Measurements from ENCODE around the gene PRKN. TPM values are rescaled to one million over a fixed set of nuclear protein-coding genes. Genes with fewer than 3 reads are reported as not detected.

PRKN gene
- total and polyA plus RNA-seq, 9 of the 15 experiments (the other 6 are each of a cell fraction or from before 2014, with no cell fraction given), result 0.03 to 0.96 (median 0.15) TPM; not detected in 2

DNA sequence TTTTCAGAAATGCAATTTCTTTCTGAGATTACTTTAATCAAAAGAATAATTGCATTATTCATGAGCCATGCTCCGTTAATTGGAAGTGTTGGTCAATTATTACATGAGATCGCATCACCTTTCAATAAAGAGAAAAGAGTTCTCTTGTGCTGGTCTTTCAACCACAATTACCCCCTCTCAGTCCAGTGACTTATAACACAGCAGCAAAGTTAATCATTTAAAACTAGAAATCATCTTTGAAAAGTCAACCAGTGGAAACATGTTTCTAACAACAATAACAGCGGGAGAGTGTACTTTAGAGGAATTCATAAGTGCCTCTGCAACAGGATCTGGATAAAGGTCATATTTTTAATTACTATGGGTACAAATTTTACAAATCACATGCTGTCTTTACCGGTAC is 1069.4 kb downstream of the PRKN start (continued):
- TF ChIP-seq ZNF699 (CRISPR knock-in tag; IDR thresholded peaks at IDR 0.05; ENCODE audit: insufficient replicate concordance) (no peak), TCF7 (IDR thresholded peaks at IDR 0.05; ENCODE audit: borderline replicate concordance) (no peak)

DNA sequence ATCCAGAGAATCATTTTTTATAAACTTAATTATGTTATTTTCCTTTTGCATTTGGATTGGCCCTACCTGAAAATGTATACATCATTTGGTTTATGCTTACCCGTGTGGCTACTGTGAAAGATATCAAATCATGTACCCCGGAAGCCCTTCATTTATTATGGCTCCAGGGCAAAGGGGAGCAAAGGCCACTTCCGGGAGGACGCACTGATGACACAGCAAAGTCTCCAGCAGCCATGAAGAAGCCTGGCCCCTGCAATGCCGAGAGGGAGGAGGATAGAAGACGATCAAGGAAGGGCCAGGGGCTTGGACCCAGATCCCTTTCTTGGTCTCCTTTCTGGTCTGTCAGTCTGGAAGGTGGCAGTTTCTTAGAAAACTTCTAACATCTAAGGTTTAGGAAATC is 1073.4 kb downstream of the PRKN start:
- no peak overlapping the region for H3K9ac ChIP-seq (ENCODE audit: insufficient read depth in 1 of 2, low read depth in 2 of 2, low read length in 2 of 2)
- no peaks in the 10 kb centered on the region for H3K9me1 ChIP-seq (ENCODE audit: control insufficient read depth, insufficient read depth, low read length)
- FAIRE-seq (no peak), ATAC-seq (peak; percentile 56; the same call in 2 of the 3 replicates), DNase-seq (ENCODE audit: extremely low read depth in 1 of 4, low spot score in 3 of 4) (peak in 1 of 4 experiments; percentile 17)
- 0 out of 5 replicates have a peak, but pooled peaks cover 0 to under 1% of the 10 kb centered on the region in 2 experiments for H3K27me3 ChIP-seq (ENCODE audit: control insufficient read depth in 2 of 2, insufficient read depth in 2 of 2, low read length in 2 of 2)
- no peaks in the 10 kb centered on the region for H3K9me3 ChIP-seq (replicated peaks; ENCODE audit: control insufficient read depth, insufficient read depth, low read depth, low read length)
- ChIA-PET POLR2A (no interaction called here), CTCF (ENCODE audit: low intra/inter-chr PET ratio) (no interaction called here)
- no peaks in the 10 kb centered on the region for H3K36me3 ChIP-seq (ENCODE audit: control insufficient read depth, insufficient read depth, low read length)
- no peaks in the 10 kb centered on the region for H3K79me2 ChIP-seq (ENCODE audit: control insufficient read depth, insufficient read depth, low read length)
- no peak overlapping the region for H3K4me2 ChIP-seq (ENCODE audit: insufficient read depth, low read length)
- intact Hi-C loops (cut with micrococcal nuclease) (no loop called here), in situ Hi-C loops (cut with MboI) (no loop called here)
- 1% methylated on average over 6 of the region's 6 CpGs for WGBS (ENCODE audit: insufficient coverage, low coverage, missing lambda C conversion rate)
- no TSS peak for BruUV-seq (replicated peaks)
- H2AFZ ChIP-seq (ENCODE audit: low read depth, low read length), result 0 out of 2 replicates have a peak overlapping the region, but pooled peaks have one; percentile 3
- no peaks in the 10 kb centered on the region for H3K4me1 ChIP-seq (replicated peaks in 1 of 2; ENCODE audit: control insufficient read depth in 2 of 2, insufficient read depth in 2 of 2, low read length in 2 of 2)
- H3K4me3 ChIP-seq, result no peak overlapping the region
- H4K20me1 ChIP-seq (replicated peaks; ENCODE audit: control insufficient read depth, insufficient read depth, low read length), result no peaks in the 10 kb centered on the region
- no peak overlapping the region for H3K27ac ChIP-seq (ENCODE audit: extremely low read depth, low read depth, low read length)
- TF ChIP-seq EHMT2 (IDR thresholded peaks at IDR 0.05) (peak; percentile 54; the same call in 1 of the 2 replicates), NR2C1 (IDR thresholded peaks at IDR 0.05) (peak; percentile 87), NR2C1 (tag; IDR thresholded peaks at IDR 0.05) (peak; percentile 70), GABPA (tag; conservative IDR thresholded peaks at IDR 0.05; ENCODE audit: low read depth) (peak; percentile 67), NR2C2 (CRISPR knock-in tag; IDR thresholded peaks at IDR 0.05) (no peak), NR2C2 (tag; IDR thresholded peaks at IDR 0.05) (peak; percentile 77)
- TF ChIP-seq, protein P1, sequence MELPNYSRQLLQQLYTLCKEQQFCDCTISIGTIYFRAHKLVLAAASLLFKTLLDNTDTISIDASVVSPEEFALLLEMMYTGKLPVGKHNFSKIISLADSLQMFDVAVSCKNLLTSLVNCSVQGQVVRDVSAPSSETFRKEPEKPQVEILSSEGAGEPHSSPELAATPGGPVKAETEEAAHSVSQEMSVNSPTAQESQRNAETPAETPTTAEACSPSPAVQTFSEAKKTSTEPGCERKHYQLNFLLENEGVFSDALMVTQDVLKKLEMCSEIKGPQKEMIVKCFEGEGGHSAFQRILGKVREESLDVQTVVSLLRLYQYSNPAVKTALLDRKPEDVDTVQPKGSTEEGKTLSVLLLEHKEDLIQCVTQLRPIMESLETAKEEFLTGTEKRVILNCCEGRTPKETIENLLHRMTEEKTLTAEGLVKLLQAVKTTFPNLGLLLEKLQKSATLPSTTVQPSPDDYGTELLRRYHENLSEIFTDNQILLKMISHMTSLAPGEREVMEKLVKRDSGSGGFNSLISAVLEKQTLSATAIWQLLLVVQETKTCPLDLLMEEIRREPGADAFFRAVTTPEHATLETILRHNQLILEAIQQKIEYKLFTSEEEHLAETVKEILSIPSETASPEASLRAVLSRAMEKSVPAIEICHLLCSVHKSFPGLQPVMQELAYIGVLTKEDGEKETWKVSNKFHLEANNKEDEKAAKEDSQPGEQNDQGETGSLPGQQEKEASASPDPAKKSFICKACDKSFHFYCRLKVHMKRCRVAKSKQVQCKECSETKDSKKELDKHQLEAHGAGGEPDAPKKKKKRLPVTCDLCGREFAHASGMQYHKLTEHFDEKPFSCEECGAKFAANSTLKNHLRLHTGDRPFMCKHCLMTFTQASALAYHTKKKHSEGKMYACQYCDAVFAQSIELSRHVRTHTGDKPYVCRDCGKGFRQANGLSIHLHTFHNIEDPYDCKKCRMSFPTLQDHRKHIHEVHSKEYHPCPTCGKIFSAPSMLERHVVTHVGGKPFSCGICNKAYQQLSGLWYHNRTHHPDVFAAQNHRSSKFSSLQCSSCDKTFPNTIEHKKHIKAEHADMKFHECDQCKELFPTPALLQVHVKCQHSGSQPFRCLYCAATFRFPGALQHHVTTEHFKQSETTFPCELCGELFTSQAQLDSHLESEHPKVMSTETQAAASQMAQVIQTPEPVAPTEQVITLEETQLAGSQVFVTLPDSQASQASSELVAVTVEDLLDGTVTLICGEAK (IDR thresholded peaks at IDR 0.05), result peak; percentile 66
- TF ChIP-seq, protein P1 (CRISPR knock-in tag; IDR thresholded peaks at IDR 0.05), result no peak
- TF ChIP-seq, protein P2, sequence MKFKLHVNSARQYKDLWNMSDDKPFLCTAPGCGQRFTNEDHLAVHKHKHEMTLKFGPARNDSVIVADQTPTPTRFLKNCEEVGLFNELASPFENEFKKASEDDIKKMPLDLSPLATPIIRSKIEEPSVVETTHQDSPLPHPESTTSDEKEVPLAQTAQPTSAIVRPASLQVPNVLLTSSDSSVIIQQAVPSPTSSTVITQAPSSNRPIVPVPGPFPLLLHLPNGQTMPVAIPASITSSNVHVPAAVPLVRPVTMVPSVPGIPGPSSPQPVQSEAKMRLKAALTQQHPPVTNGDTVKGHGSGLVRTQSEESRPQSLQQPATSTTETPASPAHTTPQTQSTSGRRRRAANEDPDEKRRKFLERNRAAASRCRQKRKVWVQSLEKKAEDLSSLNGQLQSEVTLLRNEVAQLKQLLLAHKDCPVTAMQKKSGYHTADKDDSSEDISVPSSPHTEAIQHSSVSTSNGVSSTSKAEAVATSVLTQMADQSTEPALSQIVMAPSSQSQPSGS (CRISPR knock-in tag; IDR thresholded peaks at IDR 0.05), result no peak
